Measurements from ENCODE around the gene NAGA. TPM values are rescaled to one million over a fixed set of nuclear protein-coding genes. Genes with fewer than 3 reads are reported as not detected.
A peak's percentile ranks its signal among the peaks of the same experiment; 100 is the strongest.

NAGA gene
- total and polyA plus RNA-seq, 9 of the 15 experiments (the other 6 are each of a cell fraction or from before 2014, with no cell fraction given): 6.5 to 20.6 (median 17.4) TPM

DNA sequence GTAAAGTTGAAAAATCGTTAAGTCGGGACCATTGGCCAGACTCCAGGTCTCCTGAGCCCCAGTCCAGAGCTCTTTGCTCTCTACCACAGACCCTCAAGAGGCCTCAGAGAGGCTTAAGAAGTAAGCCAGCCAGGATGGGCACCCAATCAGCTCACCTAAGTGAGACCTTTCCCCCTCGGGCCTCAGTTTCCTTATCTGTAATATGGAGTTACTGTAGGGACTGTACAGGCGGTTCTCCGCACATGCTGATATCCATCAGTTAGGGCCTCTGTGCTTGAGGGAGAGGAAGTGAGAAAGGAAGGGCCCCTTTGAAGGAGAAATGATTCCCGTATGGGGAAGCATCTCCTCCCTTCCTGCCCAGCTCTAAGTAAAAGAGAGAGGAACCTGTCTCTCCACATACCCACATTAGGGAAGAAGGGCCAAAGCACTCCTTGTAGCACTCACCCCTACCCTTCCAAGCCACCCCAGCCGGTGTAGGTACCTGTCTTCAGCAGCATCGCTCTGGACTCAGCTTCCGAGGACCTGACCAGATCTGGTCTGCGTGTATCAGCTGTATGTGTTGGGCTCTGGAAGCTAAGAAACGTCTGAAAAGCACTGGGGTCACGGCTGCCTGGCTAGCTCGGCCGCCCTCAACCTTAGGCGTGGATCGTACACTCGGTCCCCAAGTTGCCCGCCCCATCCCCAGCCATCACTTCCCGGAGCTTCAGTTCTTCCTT, 653 bp downstream of the NAGA start (continued):
- TF ChIP-seq, protein P1, sequence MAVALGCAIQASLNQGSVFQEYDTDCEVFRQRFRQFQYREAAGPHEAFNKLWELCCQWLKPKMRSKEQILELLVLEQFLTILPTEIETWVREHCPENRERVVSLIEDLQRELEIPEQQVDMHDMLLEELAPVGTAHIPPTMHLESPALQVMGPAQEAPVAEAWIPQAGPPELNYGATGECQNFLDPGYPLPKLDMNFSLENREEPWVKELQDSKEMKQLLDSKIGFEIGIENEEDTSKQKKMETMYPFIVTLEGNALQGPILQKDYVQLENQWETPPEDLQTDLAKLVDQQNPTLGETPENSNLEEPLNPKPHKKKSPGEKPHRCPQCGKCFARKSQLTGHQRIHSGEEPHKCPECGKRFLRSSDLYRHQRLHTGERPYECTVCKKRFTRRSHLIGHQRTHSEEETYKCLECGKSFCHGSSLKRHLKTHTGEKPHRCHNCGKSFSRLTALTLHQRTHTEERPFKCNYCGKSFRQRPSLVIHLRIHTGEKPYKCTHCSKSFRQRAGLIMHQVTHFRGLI (CRISPR knock-in tag; IDR thresholded peaks at IDR 0.05): no peak
- TF ChIP-seq NFYB (IDR thresholded peaks at IDR 0.05; ENCODE audit: extremely low read depth, insufficient read length) (no peak), GTF2A2 (tag; IDR thresholded peaks at IDR 0.05) (no peak), CCNT2 (IDR thresholded peaks at IDR 0.05; ENCODE audit: borderline replicate concordance, extremely low read depth, insufficient read length, low read depth, low read length) (no peak), ARID1B (IDR thresholded peaks at IDR 0.05) (no peak), ELF2 (CRISPR knock-in tag; IDR thresholded peaks at IDR 0.05) (no peak), ZNF699 (CRISPR knock-in tag; IDR thresholded peaks at IDR 0.05; ENCODE audit: insufficient replicate concordance) (no peak), CHD1 (IDR thresholded peaks at IDR 0.05; ENCODE audit: low read length) (no peak), PTTG1 (tag; IDR thresholded peaks at IDR 0.05; ENCODE audit: low read depth) (no peak), MCM2 (IDR thresholded peaks at IDR 0.05; ENCODE audit: low read depth) (no peak), KDM1A (IDR thresholded peaks at IDR 0.05) (0 out of 4 replicates have a peak, but pooled peaks of 1 of the 2 experiments have one; percentile 14), FOXM1 (IDR thresholded peaks at IDR 0.05; ENCODE audit: low read depth) (no peak), FOXM1 (CRISPR knock-in tag; IDR thresholded peaks at IDR 0.05; ENCODE audit: low read depth) (no peak), WHSC1 (IDR thresholded peaks at IDR 0.05; ENCODE audit: low read length) (no peak), KDM4B (IDR thresholded peaks at IDR 0.05; ENCODE audit: borderline replicate concordance in 2 of 2, low read depth in 1 of 2) (no peak), TBP (optimal IDR thresholded peaks at IDR 0.05; ENCODE audit: low read depth, low read length) (no peak), ZNF311 (CRISPR knock-in tag; IDR thresholded peaks at IDR 0.05) (no peak), C11orf30 (IDR thresholded peaks at IDR 0.05; ENCODE audit: low read depth) (no peak), ZNF717 (CRISPR knock-in tag; IDR thresholded peaks at IDR 0.05) (no peak)
- TF ChIP-seq, protein P2, sequence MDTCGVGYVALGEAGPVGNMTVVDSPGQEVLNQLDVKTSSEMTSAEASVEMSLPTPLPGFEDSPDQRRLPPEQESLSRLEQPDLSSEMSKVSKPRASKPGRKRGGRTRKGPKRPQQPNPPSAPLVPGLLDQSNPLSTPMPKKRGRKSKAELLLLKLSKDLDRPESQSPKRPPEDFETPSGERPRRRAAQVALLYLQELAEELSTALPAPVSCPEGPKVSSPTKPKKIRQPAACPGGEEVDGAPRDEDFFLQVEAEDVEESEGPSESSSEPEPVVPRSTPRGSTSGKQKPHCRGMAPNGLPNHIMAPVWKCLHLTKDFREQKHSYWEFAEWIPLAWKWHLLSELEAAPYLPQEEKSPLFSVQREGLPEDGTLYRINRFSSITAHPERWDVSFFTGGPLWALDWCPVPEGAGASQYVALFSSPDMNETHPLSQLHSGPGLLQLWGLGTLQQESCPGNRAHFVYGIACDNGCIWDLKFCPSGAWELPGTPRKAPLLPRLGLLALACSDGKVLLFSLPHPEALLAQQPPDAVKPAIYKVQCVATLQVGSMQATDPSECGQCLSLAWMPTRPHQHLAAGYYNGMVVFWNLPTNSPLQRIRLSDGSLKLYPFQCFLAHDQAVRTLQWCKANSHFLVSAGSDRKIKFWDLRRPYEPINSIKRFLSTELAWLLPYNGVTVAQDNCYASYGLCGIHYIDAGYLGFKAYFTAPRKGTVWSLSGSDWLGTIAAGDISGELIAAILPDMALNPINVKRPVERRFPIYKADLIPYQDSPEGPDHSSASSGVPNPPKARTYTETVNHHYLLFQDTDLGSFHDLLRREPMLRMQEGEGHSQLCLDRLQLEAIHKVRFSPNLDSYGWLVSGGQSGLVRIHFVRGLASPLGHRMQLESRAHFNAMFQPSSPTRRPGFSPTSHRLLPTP (IDR thresholded peaks at IDR 0.05; ENCODE audit: borderline replicate concordance, extremely low read depth, insufficient read length): no peak
- TF ChIP-seq, protein P3, sequence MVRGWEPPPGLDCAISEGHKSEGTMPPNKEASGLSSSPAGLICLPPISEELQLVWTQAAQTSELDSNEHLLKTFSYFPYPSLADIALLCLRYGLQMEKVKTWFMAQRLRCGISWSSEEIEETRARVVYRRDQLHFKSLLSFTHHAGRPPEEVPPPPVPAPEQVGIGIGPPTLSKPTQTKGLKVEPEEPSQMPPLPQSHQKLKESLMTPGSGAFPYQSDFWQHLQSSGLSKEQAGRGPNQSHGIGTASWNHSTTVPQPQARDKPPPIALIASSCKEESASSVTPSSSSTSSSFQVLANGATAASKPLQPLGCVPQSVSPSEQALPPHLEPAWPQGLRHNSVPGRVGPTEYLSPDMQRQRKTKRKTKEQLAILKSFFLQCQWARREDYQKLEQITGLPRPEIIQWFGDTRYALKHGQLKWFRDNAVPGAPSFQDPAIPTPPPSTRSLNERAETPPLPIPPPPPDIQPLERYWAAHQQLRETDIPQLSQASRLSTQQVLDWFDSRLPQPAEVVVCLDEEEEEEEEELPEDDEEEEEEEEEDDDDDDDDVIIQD (CRISPR knock-in tag; IDR thresholded peaks at IDR 0.05): no peak
- TF ChIP-seq, protein P4, sequence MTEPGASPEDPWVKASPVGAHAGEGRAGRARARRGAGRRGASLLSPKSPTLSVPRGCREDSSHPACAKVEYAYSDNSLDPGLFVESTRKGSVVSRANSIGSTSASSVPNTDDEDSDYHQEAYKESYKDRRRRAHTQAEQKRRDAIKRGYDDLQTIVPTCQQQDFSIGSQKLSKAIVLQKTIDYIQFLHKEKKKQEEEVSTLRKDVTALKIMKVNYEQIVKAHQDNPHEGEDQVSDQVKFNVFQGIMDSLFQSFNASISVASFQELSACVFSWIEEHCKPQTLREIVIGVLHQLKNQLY (CRISPR knock-in tag; conservative IDR thresholded peaks at IDR 0.05): no peak

Measured in K562 (cell line).